Liver (tissue), 3 donors: ENCODE data around the gene FMR1NB.

Source experiments
- JUND ChIP-seq, 2 donors: IDR thresholded peaks; 2 replicates each; pipeline ENCODE4 v1.6.1; 2016; ENCODE audit warnings: antibody characterized with exemption in 2 of 2
- RAD21 ChIP-seq, 2 donors: IDR thresholded peaks; 2 replicates each; pipeline ENCODE4 v1.6.1; 2016; ENCODE audit warnings: antibody characterized with exemption in 2 of 2, mild to moderate bottlenecking in 2 of 2
- RXRA ChIP-seq, 2 donors: IDR thresholded peaks; 2 replicates each; pipeline ENCODE4 v1.6.1; 2017 to 2018; ENCODE audit warnings: antibody characterized with exemption in 2 of 2, mild to moderate bottlenecking in 1 of 2
- YY1 ChIP-seq: IDR thresholded peaks from 2 replicates; pipeline ENCODE4 v1.6.1; 2016; ENCODE audit warnings: antibody characterized with exemption, mild to moderate bottlenecking
- TF ChIP-seq, protein P1 (sequence below): fragments of 150-350 bp; IDR thresholded peaks from 2 replicates; pipeline ENCODE4 v1.5.1; 2017; ENCODE audit warnings: improper control_type of control experiment, low read depth, low read length; ENCODE audit not compliant: missing input control
- donor health status: healthy.
- donor health status: healthy.

GRCh38 chrX:148051973-148052372 is 70.8 kb downstream of the FMR1NB start:
- TF ChIP-seq, protein P1, sequence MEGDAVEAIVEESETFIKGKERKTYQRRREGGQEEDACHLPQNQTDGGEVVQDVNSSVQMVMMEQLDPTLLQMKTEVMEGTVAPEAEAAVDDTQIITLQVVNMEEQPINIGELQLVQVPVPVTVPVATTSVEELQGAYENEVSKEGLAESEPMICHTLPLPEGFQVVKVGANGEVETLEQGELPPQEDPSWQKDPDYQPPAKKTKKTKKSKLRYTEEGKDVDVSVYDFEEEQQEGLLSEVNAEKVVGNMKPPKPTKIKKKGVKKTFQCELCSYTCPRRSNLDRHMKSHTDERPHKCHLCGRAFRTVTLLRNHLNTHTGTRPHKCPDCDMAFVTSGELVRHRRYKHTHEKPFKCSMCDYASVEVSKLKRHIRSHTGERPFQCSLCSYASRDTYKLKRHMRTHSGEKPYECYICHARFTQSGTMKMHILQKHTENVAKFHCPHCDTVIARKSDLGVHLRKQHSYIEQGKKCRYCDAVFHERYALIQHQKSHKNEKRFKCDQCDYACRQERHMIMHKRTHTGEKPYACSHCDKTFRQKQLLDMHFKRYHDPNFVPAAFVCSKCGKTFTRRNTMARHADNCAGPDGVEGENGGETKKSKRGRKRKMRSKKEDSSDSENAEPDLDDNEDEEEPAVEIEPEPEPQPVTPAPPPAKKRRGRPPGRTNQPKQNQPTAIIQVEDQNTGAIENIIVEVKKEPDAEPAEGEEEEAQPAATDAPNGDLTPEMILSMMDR: no peak
- TF ChIP-seq JUND (IDR thresholded peaks at IDR 0.05) (no peak), YY1 (no peak), RAD21 (IDR thresholded peaks at IDR 0.05) (no peak), RXRA (IDR thresholded peaks at IDR 0.05) (no peak)
